ENCODE measurements around the gene MAGI2. TPM values are rescaled to one million over a fixed set of nuclear protein-coding genes. Genes with fewer than 3 reads are reported as not detected.
"Not testable (repeated sequence)": the region's sequence is repeated elsewhere in the genome, so short reads cannot be mapped to it uniquely, and the experiment has no call there.

Gene MAGI2
- total RNA-seq, 1 donor from 2014 or later: 6.9 TPM

DNA sequence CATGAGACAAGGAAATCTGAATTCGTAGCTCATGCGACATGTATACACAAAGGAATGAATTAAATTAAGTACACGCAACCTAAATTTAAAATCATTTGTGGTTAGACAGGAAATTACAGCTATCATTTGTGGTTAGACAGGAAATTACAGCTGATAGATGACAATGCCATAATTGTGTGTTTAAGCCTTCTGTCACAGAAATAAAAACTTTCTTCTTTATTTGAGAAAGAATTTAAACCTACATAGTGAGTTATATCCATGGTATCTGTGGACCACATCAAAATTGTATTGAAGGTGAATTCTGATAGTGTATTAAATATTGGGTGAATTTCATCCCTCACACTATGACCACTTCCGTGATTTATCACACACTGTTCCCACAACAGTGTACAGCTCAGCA lies 362.9 kb downstream of the MAGI2 start:
- DNase-seq (ENCODE audit: extremely low spot score in 2 of 2): no peak
- TF ChIP-seq POLR2A (IDR thresholded peaks at IDR 0.05): no peak
- TF ChIP-seq, protein P1, sequence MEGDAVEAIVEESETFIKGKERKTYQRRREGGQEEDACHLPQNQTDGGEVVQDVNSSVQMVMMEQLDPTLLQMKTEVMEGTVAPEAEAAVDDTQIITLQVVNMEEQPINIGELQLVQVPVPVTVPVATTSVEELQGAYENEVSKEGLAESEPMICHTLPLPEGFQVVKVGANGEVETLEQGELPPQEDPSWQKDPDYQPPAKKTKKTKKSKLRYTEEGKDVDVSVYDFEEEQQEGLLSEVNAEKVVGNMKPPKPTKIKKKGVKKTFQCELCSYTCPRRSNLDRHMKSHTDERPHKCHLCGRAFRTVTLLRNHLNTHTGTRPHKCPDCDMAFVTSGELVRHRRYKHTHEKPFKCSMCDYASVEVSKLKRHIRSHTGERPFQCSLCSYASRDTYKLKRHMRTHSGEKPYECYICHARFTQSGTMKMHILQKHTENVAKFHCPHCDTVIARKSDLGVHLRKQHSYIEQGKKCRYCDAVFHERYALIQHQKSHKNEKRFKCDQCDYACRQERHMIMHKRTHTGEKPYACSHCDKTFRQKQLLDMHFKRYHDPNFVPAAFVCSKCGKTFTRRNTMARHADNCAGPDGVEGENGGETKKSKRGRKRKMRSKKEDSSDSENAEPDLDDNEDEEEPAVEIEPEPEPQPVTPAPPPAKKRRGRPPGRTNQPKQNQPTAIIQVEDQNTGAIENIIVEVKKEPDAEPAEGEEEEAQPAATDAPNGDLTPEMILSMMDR (IDR thresholded peaks at IDR 0.05): no peak
- no peak for TF ChIP-seq POLR2AphosphoS5 (IDR thresholded peaks at IDR 0.05; ENCODE audit: insufficient read depth in 1 of 2, low read depth in 1 of 2)
- intact Hi-C loops (cut with DNase I): no loop called here
- Histone ChIP-seq H3K4me1 (no peaks in the 10 kb centered on the region), H3K4me3 (no peak overlapping the region), H3K9me3 (no peaks in the 10 kb centered on the region), H3K27ac (no peak overlapping the region), H3K36me3 (no peaks in the 10 kb centered on the region), H3K27me3 (no peaks in the 10 kb centered on the region)

DNA sequence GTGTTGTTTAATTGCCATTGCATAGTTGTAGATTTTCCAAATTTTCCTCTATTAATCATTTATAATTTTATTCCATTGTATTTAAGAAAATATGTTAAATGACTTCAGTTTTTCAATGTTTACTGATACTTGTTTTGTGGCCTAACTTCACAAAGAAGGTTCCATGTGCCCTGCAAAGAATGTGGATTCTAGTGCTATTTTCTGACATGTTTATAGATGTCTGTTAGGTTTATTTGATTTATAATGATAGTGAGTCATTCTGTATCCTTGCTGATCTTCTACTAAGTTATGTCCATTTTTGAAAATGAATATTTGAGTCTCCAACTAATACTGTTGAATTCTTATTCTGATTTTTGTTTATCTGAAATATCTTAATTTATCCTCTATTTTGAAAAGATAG lies 369.0 kb downstream of the MAGI2 start:
- intact Hi-C loops (cut with DNase I): no loop called here
- H3K27ac ChIP-seq: no peak overlapping the region
- no peaks in the 10 kb centered on the region for H3K4me1 ChIP-seq
- DNase-seq (ENCODE audit: extremely low spot score in 2 of 2): no peak
- H3K4me3 ChIP-seq: no peak overlapping the region
- no peaks in the 10 kb centered on the region for H3K9me3 ChIP-seq
- no peaks in the 10 kb centered on the region for H3K36me3 ChIP-seq
- H3K27me3 ChIP-seq: no peaks in the 10 kb centered on the region
- no peak for TF ChIP-seq POLR2AphosphoS5 (IDR thresholded peaks at IDR 0.05; ENCODE audit: insufficient read depth in 1 of 2, low read depth in 1 of 2)
- TF ChIP-seq POLR2A (IDR thresholded peaks at IDR 0.05): no peak
- TF ChIP-seq, protein P1 (IDR thresholded peaks at IDR 0.05): no peak

GRCh38 chr7:79079919-79080554 lies 373.4 kb downstream of the MAGI2 start:
- Histone ChIP-seq H3K27ac (no peak overlapping the region), H3K27me3 (no peaks in the 10 kb centered on the region), H3K36me3 (no peaks in the 10 kb centered on the region), H3K4me1 (no peaks in the 10 kb centered on the region), H3K9me3 (no peaks in the 10 kb centered on the region), H3K4me3 (no peak overlapping the region)
- TF ChIP-seq, protein P1 (IDR thresholded peaks at IDR 0.05): no peak
- no peak for TF ChIP-seq POLR2AphosphoS5 (IDR thresholded peaks at IDR 0.05; ENCODE audit: insufficient read depth in 1 of 2, low read depth in 1 of 2)
- TF ChIP-seq POLR2A (IDR thresholded peaks at IDR 0.05): no peak
- DNase-seq (ENCODE audit: extremely low spot score in 2 of 2): no peak
- intact Hi-C loops (cut with DNase I): no loop called here

- no peak overlapping the region for H3K27ac ChIP-seq
- no peaks in the 10 kb centered on the region for H3K27me3 ChIP-seq
- H3K4me3 ChIP-seq: no peak overlapping the region
- no peaks in the 10 kb centered on the region for H3K36me3 ChIP-seq
- no peaks in the 10 kb centered on the region for H3K9me3 ChIP-seq
- DNase-seq (ENCODE audit: extremely low spot score in 2 of 2): no peak
- intact Hi-C loops (cut with DNase I): no loop called here
- TF ChIP-seq, protein P1 (IDR thresholded peaks at IDR 0.05): no peak
- TF ChIP-seq POLR2AphosphoS5 (IDR thresholded peaks at IDR 0.05; ENCODE audit: insufficient read depth in 1 of 2, low read depth in 1 of 2): no peak
- TF ChIP-seq POLR2A (IDR thresholded peaks at IDR 0.05): no peak
- no peaks in the 10 kb centered on the region for H3K4me1 ChIP-seq
Observed at GRCh38 chr7:79078273-79078672, 375.2 kb downstream of the MAGI2 start.

GRCh38 chr7:79071187-79071586 lies 382.3 kb downstream of the MAGI2 start:
- H3K36me3 ChIP-seq; H3K4me3 ChIP-seq; H3K27ac ChIP-seq; H3K9me3 ChIP-seq; intact Hi-C loops (cut with DNase I); H3K27me3 ChIP-seq; DNase-seq (ENCODE audit: extremely low spot score in 2 of 2); H3K4me1 ChIP-seq: not testable (repeated sequence)
